ENCODE results near the gene DPH2. TPM values are rescaled to one million over a fixed set of nuclear protein-coding genes. Genes with fewer than 3 reads are reported as not detected.

The DPH2 gene
- total and polyA plus RNA-seq, 2 experiments from 2014 or later, result 16.7 to 42.9 TPM

DNA sequence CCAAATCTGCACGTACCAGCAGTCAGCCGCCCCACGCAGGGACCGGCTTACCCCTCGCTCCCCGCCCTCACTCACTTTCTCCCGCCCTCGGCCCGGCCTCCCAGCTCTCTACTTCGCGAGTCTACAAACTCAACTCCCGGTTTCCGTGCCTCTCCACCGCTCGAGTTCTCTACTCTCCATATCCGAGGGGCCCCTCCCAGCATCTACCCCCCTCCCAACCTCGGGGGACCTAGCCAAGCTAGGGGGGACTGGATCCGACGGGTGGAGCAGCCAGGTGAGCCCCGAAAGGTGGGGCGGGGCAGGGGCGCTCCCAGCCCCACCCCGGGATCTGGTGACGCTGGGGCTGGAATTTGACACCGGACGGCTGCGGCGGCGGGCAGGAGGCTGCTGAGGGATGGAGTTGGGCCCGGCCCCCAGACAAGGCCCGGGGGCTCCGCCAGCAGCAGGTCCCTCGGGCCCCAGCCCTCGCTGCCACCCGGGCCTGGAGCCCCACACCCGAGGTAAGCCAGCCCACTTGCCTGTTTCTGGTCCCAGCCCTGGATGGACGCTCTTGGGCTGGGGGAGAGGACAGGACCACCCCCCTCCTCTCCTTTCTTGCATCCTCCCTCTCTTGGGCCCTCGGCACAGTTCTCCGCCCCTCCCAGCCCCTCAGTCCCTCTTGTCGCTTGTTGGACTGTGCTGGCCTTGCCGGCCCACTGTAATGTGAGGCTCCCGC is 36.3 kb upstream of the DPH2 start, which contains the start of gene ARTN:
Gene ARTN, plus strand, starts transcription at position 416 of the 715 bp plus-strand sequence. CDS start 1,856 bp downstream, outside the sequence.
- DNase-seq, result peak; percentile 66
- TF ChIP-seq EZH2 (IDR thresholded peaks at IDR 0.05; ENCODE audit: insufficient read depth, poor library complexity, severe bottlenecking) (no peak), EZH2phosphoT487 (IDR thresholded peaks at IDR 0.05; ENCODE audit: insufficient read depth, low read depth) (no peak)

GRCh38 chr1:43934101-43934985 is 35.5 kb upstream of the DPH2 start:
- no peaks in the 10 kb centered on the region for H3K36me3 ChIP-seq (ENCODE audit: low read depth)
- DNase-seq, result peak; percentile 78
- H3K9me2 ChIP-seq (ENCODE audit: insufficient read depth), result no peaks in the 10 kb centered on the region
- peak overlapping the region; percentile 36 for H3K9ac ChIP-seq
- no peaks in the 10 kb centered on the region; the same call in 1 of the 2 replicates for H3F3A ChIP-seq (ENCODE audit: insufficient read depth)
- H3K4me2 ChIP-seq (ENCODE audit: unreplicated experiment), result peak overlapping the region; percentile 71
- H3K79me2 ChIP-seq (ENCODE audit: insufficient read depth), result no peaks in the 10 kb centered on the region
- peaks cover 21% of the 10 kb centered on the region for H3K4me1 ChIP-seq (ENCODE audit: insufficient read depth)
- peak overlapping the region; percentile 73; the same call in 1 of the 2 replicates for H2AFZ ChIP-seq
- H3K27me3 ChIP-seq (replicated peaks; ENCODE audit: insufficient read depth), result no peaks in the 10 kb centered on the region
- TF ChIP-seq EZH2 (IDR thresholded peaks at IDR 0.05; ENCODE audit: insufficient read depth, poor library complexity, severe bottlenecking) (no peak), EZH2phosphoT487 (IDR thresholded peaks at IDR 0.05; ENCODE audit: insufficient read depth, low read depth) (no peak)
- in situ Hi-C loops (cut with MboI), result loop anchor here (5.0 to 25.0 kb wide), 3 partner anchors 172 to 697 kb away; partner anchors contain the start of gene PTPRF
- WGBS, 2 experiments (ENCODE audit: low coverage in 1 of 2, low lambda C conversion rate in 2 of 2, missing lambda C conversion rate in 2 of 2), result 36 to 42% methylated on average over 12 to 13 of the region's 13 CpGs
- H3K9me3 ChIP-seq (ENCODE audit: low read depth), result no peaks in the 10 kb centered on the region
- H3K4me3 ChIP-seq, result peak overlapping the region; percentile 66; the same call in 1 of the 2 replicates
- no peaks in the 10 kb centered on the region for H4K20me1 ChIP-seq (ENCODE audit: insufficient read depth)
- H3K27ac ChIP-seq, result no peak overlapping the region

More for the DNA sequence above, 36.3 kb upstream of the DPH2 start, which contains the start of gene ARTN:
- peak within 1 kb of the TSS; percentile 36 for H3K9ac ChIP-seq
- no peaks in the 10 kb centered on the region for H4K20me1 ChIP-seq (ENCODE audit: insufficient read depth)
- peak within 1 kb of the TSS; percentile 71 for H3K4me2 ChIP-seq (ENCODE audit: unreplicated experiment)
- H3K27me3 ChIP-seq (replicated peaks; ENCODE audit: insufficient read depth), result no peaks in the 10 kb centered on the region
- H3K27ac ChIP-seq, result no peak within 1 kb of the TSS
- peaks cover 6% of the 10 kb centered on the region; the same call in 1 of the 2 replicates for H3F3A ChIP-seq (ENCODE audit: insufficient read depth)
- peaks cover 23% of the 10 kb centered on the region for H3K4me1 ChIP-seq (ENCODE audit: insufficient read depth)
- in situ Hi-C loops (cut with MboI), result loop anchor here (5.0 to 25.0 kb wide), 3 partner anchors 171 to 696 kb away; partner anchors contain the start of gene PTPRF
- H2AFZ ChIP-seq, result peak within 1 kb of the TSS; percentile 73
- peak within 1 kb of the TSS; percentile 66 for H3K4me3 ChIP-seq
- H3K9me3 ChIP-seq (ENCODE audit: low read depth), result no peaks in the 10 kb centered on the region
- no peaks in the 10 kb centered on the region for H3K36me3 ChIP-seq (ENCODE audit: low read depth)
- 3 to 5% methylated on average over 30 to 32 of the region's 42 CpGs for WGBS, 2 experiments (ENCODE audit: low coverage in 1 of 2, low lambda C conversion rate in 2 of 2, missing lambda C conversion rate in 2 of 2)
- no peaks in the 10 kb centered on the region for H3K79me2 ChIP-seq (ENCODE audit: insufficient read depth)
- no peaks in the 10 kb centered on the region for H3K9me2 ChIP-seq (ENCODE audit: insufficient read depth)

GRCh38 chr1:43934986-43935324 is 34.9 kb upstream of the DPH2 start:
- H3K4me2 ChIP-seq (ENCODE audit: unreplicated experiment), result no peak overlapping the region
- no peaks in the 10 kb centered on the region for H3K9me3 ChIP-seq (ENCODE audit: low read depth)
- H3K27ac ChIP-seq, result no peak overlapping the region
- H3K4me3 ChIP-seq, result no peak overlapping the region
- in situ Hi-C loops (cut with MboI), result loop anchor here (5.0 to 25.0 kb wide), 3 partner anchors 173 to 698 kb away; partner anchors contain the start of gene PTPRF
- 45 to 59% methylated on average over 5 of the region's 5 CpGs for WGBS, 2 experiments (ENCODE audit: low coverage in 1 of 2, low lambda C conversion rate in 2 of 2, missing lambda C conversion rate in 2 of 2)
- H3K9ac ChIP-seq, result no peak overlapping the region
- peaks cover 15% of the 10 kb centered on the region for H3K4me1 ChIP-seq (ENCODE audit: insufficient read depth)
- no peaks in the 10 kb centered on the region for H3K79me2 ChIP-seq (ENCODE audit: insufficient read depth)
- TF ChIP-seq EZH2phosphoT487 (IDR thresholded peaks at IDR 0.05; ENCODE audit: insufficient read depth, low read depth) (no peak), EZH2 (IDR thresholded peaks at IDR 0.05; ENCODE audit: insufficient read depth, poor library complexity, severe bottlenecking) (no peak)
- H3K9me2 ChIP-seq (ENCODE audit: insufficient read depth), result no peaks in the 10 kb centered on the region
- H3K27me3 ChIP-seq (replicated peaks; ENCODE audit: insufficient read depth), result no peaks in the 10 kb centered on the region
- H3K36me3 ChIP-seq (ENCODE audit: low read depth), result no peaks in the 10 kb centered on the region
- no peak overlapping the region for H2AFZ ChIP-seq
- no peaks in the 10 kb centered on the region; the same call in 1 of the 2 replicates for H3F3A ChIP-seq (ENCODE audit: insufficient read depth)
- no peaks in the 10 kb centered on the region for H4K20me1 ChIP-seq (ENCODE audit: insufficient read depth)
- no peak for DNase-seq
